Dedifferentiated amniotic fluid mesenchymal stem cell (primary cell): ENCODE measurements around the gene MRPS10.
"Not testable (repeated sequence)": the region's sequence is repeated elsewhere in the genome, so short reads cannot be mapped to it uniquely, and the experiment has no call there.

Experiments used
- DNase-seq: peaks from one replicate; pipeline ENCODE4 v3.0.0-alpha.2; 2016; ENCODE audit errors: extremely low spot score

Gene MRPS10

DNA sequence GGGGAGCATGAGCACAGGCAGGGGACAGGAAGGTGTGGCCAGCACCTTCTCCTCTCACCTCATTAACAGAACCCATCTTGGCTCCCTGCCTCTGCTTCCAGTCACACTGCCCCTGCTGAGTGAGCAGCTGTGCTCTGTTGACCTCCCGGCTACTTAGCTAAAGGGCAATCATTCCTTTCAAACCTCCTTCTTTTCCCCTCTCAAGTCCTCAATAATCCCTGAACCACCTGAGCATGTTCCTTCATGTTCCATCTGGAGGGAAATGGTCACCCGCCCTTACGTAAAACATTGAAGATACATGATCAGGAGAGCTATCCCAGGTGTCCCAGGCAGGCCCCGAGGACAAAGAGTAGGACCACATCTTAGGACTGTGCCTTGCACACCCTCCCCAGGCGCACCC lies 21.7 kb upstream of the MRPS10 start:
- DNase-seq, result no peak

DNA sequence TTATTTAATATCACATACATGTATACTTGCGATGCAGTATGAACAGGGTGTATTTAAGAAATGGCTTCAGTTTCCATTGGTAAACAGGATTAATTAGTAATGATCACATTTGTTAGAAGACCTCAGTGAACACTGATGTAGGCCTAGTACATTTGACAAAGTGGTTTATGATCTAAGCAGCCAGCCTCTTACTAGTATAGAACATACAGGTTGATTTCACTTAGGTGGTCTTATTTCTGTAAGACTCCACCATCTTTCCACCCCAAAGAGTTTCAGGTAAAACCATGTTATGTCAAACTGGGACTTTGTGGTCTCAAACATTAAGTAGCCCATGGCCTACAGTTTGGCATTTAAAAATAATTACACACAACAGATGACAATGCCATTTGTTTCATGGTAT lies 20.2 kb upstream of the MRPS10 start:
- no peak for DNase-seq

DNA sequence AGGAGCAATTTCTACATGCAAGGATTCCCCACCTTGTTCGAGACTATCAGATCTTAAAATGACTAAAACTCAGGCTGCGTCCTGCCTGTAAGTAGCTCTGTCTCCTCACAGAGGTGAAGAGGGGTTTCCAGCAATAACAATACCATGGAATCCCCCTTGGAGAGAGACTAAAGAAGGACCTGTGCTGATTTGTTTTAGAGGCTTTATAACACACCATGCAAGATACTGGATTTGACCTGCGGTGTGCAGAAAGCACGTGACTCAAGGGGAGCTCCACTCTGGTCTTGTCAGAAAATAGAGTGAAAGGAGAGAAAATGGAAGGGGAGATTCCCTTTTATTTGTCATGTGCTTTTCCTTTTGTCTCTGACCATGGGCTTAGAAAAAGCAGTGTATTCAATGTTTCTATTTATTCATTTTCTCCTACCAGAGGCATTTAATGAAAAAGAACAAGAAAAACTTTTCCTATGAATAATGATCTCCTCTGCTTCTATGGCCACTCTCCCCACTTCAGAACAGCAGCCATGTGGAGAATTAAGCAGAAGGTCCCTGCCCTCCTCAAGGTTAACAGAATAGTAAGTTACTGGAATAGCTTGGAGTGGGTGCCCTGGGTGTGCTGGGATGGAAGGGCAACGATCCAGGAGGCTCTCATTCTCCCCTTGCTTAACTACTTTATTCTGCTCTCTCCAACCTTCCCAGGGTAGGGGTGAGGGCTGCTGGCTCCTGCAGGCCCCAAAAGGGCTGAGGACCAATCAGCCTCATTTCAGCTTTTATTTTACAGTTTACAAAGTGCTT lies 19.2 kb upstream of the MRPS10 start:
- DNase-seq, result no peak

DNA sequence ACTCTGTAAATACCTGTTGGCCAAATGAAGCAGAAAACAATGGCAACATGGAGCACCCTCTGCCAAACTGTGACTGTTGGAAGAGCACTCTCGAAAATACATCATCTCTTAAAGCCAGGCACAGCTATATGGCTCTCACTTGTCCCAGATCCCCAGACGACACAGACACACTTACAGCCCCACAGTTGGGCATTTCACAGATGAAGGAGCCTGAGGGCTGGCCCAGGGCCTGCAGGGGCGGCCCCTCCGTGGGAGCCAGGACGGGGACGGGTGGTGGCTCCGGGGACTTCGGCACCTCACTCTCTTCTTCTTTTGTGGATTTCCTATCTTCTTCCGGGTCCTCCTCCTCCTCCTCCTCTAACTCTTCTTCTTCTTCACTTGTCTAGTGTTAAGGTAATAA lies 18.4 kb upstream of the MRPS10 start:
- DNase-seq, result no peak

DNA sequence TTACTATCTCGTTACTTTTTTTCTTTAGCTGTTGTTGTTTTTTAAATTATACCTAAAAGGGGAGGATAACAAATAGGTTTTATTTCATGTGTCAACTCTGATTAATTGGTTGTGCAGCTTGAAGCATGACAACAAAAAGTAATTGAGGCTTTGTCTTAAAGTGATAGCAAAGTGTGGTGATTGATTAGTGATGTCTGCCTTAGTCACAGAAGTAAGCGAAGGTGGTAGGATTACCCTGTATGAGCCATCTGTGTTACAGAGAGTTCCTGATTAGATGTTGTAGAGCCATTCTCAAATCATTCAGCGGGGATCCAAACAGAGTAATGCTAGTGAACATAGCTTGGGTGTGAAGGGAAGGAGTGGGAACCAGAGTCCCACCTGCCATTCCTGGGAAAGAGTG lies 14.4 kb upstream of the MRPS10 start:
- no peak for DNase-seq

DNA sequence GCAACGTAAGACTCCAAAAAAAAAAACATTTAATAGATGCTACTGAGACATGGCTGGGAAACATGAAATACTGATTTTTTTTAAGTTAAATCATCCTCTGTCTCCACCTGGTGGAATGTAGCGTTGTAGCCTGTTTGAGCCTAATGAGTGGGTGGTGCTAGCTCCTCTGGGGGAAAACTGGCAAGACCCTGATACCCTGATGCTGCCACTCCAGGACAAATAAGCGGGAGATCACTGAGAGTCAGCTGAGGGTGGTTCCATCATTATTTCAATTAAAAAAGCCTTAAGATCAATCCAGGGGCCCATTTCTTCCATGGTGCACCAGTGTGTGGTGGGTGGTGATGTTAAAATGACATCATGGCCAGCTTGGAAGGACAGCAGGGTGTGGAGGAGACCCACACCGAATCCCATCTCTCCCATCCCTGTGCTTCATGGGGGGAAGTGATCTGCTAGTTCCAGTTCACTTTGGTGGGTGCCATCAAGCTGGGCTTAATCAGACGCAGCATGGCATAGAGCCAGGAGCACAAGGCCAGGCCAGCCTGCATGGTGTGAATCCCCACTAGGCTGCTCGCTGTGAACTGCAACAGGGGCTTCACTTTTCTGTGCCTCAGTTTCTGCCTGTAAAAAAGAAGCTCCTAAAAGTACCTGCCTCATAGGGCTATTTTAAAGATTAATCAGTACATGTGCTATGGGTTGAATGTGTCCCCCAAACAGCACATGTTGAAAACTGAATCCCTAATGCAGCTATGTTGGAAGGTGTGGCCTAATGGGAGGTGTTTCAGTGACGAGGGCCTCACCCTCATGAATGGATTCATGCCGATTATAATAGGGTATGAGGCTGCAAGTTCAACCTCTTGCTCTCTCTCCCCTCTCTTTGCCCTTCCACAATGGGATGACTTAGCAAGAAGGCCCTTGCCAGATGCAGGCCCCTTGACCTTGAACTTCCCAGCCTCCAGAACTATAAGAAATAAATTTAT lies 13.0 kb upstream of the MRPS10 start:
- no peak for DNase-seq

DNA sequence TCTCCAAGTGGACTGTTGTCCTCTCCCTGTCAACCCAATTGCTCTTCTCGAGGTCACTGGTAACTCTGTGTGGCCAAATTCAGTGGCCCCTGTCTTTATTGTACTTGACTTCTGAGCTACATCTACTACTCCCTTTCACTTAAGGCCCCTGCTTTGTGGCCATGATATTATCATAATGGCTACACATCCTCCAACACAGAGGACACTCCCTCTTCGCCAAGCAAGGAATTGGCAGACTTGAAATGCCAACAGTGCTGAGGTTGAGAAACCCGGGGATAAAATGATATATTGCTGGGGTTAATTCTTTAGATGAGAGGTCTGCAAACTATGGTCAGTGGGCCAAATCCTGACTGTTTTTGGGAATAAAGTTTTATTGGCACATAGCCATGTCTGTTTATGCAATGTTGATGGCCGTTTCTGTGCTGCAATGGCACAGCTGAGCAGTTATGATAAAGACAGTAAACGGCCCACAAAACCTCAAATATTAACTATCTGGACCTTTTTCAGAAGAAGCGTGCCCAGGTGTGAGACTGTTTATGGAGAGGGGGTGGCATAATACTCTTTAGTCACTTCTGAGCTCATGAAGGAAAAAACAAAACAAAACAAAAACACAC lies 12.0 kb upstream of the MRPS10 start:
- no peak for DNase-seq

DNA sequence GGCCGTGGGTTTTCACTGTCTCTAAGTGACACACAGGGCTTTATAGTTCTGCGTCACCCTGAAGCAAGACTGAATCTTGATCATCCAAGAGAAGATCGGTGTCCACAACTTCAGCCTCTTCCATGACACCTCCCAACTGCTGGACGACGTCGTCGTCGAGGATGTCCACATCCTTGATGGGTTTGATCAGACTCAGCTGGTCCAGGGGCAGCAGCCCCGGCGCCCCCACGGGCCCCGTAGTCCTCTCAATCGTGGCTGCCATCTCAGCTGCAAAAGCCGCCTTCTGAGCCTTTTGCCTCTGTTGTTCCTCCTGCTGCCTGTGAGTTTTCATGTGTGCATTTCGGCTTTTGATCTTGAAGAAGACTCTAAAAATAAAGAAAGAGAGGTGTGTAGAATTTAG lies 10.6 kb upstream of the MRPS10 start:
- DNase-seq, result no peak

DNA sequence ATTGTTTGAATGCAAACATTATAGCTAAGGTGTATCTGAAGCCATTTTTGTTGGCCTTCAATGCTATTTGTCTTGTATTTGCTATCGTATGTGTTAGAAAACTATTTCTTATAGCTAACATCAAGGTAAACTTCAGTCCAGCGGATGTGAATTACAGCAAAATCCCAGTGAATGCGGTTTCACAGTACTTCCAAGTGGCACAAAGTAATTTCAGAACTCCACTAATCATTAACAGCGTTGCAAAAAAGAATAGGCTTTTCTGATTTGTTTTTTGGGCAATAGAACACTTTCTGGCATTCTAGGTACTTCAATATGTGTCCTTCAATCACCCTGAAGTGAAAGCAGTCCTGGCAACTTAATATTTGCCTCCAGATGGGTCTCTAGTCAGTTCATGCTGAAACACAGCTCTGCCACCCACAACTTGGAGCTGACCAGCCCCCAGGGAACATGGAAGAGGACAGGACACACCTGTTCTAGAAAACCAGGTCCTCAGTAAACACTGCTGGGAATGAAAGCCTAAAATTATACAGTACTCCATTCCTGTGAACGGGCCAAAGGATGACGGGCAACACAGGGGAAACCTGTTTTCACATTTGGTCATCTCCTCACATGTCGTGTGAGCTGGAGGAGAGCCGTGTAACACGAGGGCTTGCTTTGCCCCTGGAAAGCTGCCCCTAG lies 9.7 kb upstream of the MRPS10 start:
- no peak for DNase-seq

DNA sequence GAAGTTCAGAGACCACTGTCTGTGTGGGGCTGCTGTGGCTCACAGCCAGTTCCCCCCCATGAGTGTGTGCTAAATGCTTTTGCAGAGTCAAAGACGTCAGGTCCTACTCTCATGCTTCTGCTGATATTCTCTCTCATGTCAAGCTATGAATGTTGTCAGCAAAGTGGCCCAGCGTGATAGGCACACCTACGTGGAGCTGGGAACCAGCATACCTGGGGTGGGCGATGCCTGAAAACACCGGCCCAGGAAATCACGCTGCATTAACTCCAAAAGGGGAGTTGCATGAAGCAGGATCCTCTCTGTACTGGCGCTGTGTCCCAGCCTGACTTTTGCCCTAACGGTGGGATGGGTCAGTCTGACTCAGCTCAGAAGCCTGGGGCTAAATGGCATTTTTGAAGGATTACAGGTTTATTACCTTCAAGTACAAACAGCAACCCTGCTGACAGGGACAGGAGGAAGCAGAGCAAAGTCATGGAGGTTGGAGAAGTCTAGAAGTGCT lies 9.0 kb upstream of the MRPS10 start:
- no peak for DNase-seq

DNA sequence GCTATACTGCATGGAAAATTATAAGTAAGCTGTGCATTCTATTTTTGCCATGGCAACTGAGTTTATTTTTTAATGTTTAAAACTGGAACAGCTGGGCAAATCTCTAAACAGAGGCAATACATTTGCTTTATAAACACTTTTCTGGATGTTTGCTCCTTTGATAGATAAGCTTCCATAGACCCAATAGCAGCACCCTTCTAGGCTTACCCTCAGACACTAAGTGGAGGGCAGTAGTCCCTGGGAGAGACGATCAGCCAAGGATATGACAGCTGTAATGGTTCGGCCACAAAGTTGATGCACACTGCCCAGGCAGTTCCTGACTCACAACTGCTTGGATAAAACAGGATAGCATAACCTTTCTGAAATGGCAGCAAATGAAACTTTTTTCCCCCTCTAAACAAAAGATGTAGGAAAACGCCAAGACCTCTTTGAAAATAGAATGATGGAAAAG lies 8.5 kb upstream of the MRPS10 start:
- peak; percentile 29 for DNase-seq

DNA sequence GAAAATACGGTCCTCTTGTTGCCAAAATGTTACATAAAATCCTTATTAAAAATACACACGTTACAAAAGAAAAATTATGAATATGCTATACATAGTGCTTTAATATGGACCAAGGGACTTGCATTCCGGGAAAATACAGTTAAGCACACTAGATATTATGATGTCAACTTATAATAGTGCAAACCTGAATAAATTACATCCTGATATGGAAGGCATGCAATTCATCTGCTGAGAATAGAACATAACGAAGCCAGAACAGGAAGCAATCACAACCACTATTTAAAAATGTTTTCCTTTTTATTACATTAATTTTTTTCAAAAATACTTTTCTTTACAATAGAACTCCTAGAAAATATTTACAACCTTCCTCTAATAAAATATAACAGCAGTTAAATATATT lies 7.8 kb upstream of the MRPS10 start:
- no peak for DNase-seq

DNA sequence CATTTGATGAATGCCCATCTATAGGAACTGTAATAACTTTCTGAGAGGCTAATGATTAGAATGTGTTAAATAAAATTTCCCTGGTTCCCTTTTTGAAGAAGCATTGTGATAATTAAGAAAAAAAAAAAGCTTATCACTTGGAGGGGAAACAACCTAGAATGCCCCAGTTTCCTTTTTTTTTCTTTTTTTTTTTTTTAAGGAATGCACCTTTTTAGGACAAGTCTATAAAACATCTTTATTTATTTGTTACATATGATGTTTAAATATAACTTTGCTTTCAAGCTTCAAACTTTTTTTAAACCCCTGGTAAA lies 7.3 kb upstream of the MRPS10 start:
- DNase-seq, result no peak

DNA sequence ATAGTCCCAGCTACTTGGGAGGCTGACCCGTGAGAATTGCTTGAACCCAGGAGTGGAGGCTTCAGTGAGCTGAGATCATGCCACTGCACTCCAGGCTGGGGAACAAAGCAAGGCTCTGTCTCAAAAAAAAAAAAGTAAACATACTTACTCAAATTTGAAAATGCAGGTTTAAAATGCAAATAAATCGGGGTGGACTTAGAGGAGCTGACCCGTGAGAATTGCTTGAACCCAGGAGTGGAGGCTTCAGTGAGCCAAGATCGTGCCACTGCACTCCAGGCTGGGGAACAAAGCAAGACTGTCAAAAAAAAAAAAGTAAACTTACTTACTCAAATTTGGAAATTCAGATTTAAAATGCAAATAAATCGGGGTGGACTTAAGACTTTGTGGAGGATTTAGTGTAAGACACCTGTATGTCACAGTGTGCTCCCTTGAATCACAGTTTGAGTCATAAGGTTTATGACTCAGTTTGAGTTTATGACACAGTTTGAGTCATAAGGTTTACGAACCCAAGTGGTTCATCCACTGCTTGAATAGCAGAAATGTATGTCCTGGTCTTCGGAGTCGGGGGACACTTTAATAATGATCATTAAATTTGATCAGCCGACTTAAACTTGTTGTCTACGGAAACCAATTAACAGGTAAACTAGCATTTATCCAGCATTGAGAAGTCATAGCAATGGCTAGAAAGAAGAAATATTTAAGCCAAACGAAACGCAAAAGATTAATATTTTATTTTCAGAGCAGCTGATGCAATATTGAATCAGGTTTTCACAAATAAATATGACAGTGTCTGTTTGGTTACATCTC lies 6.8 kb upstream of the MRPS10 start:
- peak; percentile 36 for DNase-seq

DNA sequence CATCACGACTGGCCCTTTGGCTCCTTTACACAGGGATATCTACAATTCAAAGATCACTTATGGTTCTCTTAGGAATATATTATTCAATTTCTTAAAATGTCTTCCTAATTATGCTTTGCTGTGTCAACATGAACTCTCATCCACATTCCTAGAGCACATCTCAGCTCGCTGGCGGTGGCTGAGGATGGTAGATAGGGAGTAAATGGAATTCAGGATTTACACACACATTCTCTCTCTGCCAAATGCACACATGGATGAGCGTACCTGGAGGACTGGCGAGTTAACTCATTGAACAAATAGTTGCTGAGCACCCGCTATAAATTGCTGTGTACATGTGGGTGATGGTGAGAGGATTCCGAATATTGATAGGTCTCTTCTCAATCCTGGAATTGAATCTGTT lies 4.8 kb upstream of the MRPS10 start:
- no peak for DNase-seq

DNA sequence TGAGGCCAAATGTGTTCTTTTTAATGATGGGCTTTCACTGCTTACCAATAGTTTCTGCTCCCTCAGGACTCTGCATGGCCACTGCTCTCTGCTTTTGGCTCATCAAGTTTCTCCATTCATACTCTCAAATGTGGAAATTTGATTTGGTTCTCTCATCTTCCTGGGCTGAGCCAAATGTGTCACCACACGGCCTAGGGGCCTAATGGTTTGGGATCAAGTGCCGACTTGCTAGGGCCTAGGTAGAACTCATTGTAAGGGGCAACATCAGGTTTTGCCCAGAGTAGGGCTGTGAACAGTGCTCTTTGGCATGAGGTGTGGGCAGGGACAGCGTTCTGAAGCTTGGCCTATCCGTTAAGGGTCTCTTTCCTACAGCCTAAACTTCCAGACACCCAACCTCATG lies 3.9 kb upstream of the MRPS10 start:
- no peak for DNase-seq

DNA sequence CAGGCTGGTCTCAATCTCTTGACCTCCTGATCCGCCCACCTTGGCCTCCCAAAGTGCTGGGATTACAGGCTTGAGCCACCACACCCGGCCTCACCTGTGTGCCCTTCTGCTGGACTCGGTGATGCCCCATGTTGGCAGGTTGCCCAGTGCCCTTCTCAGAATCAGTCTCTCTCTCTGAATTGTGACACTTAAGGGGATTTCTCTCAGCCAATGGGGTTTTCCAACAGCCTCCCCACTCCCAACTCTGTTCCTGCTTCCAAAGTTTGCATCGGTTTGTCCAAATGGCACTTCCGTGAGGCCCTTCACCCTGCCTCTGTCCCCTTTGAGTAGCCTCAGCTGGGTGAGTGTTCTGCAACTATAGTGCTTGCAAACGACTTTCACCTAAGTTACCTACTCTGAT lies 3.1 kb upstream of the MRPS10 start:
- no peak for DNase-seq

DNA sequence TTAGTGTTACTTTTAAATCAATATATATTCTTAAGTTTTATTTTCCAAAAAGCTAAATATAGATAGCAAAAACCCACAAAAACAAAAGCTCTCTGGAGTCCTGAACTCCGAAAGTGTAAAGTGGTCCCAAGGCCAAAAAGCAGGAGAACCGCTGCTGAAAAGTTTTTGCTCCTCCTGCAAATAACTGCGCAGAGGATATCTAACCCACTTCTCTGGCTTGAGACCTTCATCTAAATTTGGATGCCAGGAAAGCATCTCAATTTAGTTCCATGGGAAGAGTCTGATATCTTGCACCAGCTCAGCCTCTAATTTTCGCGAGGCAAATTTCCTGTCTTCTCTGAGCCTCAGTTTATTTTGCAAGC lies 523 bp downstream of the MRPS10 start:
- DNase-seq, result no peak

DNA sequence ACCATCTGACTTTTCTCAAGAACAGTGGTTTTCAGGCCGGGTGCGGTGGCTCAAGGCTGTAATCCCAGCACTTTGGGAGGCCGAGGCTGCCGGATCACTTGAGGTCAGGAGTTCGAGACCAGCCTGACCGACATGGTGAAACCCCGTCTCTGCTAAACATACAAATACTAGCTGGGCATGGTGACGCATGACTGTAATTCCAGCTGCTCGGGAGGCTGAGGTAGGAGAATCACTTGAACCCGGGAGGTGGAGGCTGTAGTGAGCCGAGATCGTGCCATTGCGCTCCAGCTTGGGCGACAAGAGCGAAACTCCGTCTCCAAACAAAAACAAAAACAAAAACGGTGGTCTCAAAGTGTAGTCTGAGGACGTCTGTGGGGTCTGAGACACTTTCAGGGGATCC lies 1.2 kb downstream of the MRPS10 start:
- not testable (repeated sequence) for DNase-seq

DNA sequence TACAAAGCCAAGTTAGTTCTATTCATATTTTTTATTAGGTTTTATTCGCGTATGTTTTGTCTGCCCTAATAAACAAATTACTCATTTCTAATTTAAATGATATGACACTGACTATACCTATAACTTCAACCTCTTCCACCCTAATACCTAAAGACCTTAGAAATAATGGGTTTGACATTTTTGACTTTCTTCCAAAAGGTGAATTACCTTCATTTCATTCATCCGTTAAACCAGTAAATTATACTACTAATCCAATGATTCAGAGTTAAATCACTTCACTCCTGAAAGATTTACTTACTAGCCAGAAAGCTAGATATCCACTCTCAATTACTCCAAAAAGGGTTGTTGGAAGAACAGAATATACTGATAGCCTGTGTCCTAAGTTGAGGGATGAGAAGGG lies 5.2 kb downstream of the MRPS10 start:
- DNase-seq, result no peak

DNA sequence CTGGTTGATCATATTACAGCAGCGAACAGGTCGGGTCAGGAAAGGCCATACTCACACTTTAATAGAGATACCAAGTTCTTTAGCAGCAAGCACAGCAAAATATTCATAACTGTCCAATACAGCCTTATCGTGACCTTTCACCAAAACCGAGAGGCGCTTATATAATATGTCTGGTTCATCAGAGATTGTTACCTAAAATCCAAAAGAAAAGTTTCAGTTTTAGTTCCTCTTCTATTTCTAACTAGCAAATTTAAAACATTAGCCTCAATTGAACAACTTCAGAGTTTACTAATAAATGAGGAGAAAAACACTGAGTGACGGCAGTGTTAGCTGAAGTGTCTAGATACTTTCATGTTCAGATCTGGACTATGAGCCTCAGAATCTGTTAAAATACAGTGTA lies 5.9 kb downstream of the MRPS10 start:
- no peak for DNase-seq
